HepG2 (cell line): ENCODE results near the gene C21orf58. TPM values are rescaled to one million over a fixed set of nuclear protein-coding genes. Genes with fewer than 3 reads are reported as not detected.

Source experiments
- polyA plus RNA-seq, 8 experiments: library from polyadenylated mRNA; depleted of rRNA in 3 of 8; stranded (reverse) in 7 of 8; unstranded in 1 of 8; fragments of >200 nt; fragmentation: Illumina TruSeq in 4 of 8; extraction: Trizol in 4 of 8; gene quantifications; 2 replicates each; pipeline versions ENCODE4 v1.2.1 to v1.2.3, GENCODE V29; 2011 to 2016; ENCODE audit warnings: low read depth in 4 of 8, missing spikeins in 1 of 8, mixed read lengths in 1 of 8; ENCODE audit not compliant: insufficient read depth in 1 of 8
- total RNA-seq, 5 experiments: library from RNA; depleted of rRNA; stranded (reverse); fragments of >200 nt; fragmentation: Illumina TruSeq; extraction: Trizol; gene quantifications; 2 replicates each; pipeline ENCODE4 v1.2.3, GENCODE V29; 2016; ENCODE audit warnings: low read depth in 1 of 5

Gene C21orf58
- total and polyA plus RNA-seq, 2 of the 13 experiments (the other 11 are each of a cell fraction or from before 2014, with no cell fraction given), result 3.5 to 6.8 TPM

Other genes with a start within 250 kb of the C21orf58 start
- 0.07 and 0.14 TPM in 2 replicates for gene COL6A2, start 225.8 kb downstream of the C21orf58 start, total RNA-seq (2016; rRNA removed; fragmentation: Illumina TruSeq; extraction: Trizol)
- gene COL6A2, start 225.8 kb downstream of the C21orf58 start, polyA plus RNA-seq (2011; rRNA removed), result 0.41 and 1.6 TPM in 2 replicates
- 78.5 and 105 TPM in 2 replicates for gene FTCD, start 168.3 kb downstream of the C21orf58 start, total RNA-seq (2016; rRNA removed; fragmentation: Illumina TruSeq; extraction: Trizol)
- 75.7 and 112 TPM in 2 replicates for gene FTCD, start 168.3 kb downstream of the C21orf58 start, polyA plus RNA-seq (2011; rRNA removed)
- 2.8 and 3.3 TPM in 2 replicates for gene SPATC1L, start 139.4 kb downstream of the C21orf58 start, total RNA-seq (2016; rRNA removed; fragmentation: Illumina TruSeq; extraction: Trizol)
- gene SPATC1L, start 139.4 kb downstream of the C21orf58 start, polyA plus RNA-seq (2011; rRNA removed), result 1.4 and 2.6 TPM in 2 replicates
- gene LSS, start 95.1 kb downstream of the C21orf58 start, total RNA-seq (2016; rRNA removed; fragmentation: Illumina TruSeq; extraction: Trizol), result 73.5 and 113 TPM in 2 replicates
- gene LSS, start 95.1 kb downstream of the C21orf58 start, polyA plus RNA-seq (2011; rRNA removed), result 72.6 and 182 TPM in 2 replicates
- gene MCM3AP, start 38.3 kb downstream of the C21orf58 start, total RNA-seq (2016; rRNA removed; fragmentation: Illumina TruSeq; extraction: Trizol), result 54.7 and 63.5 TPM in 2 replicates
- 27.0 and 31.6 TPM in 2 replicates for gene MCM3AP, start 38.3 kb downstream of the C21orf58 start, polyA plus RNA-seq (2011; rRNA removed)
- gene YBEY, start 37.5 kb downstream of the C21orf58 start, total RNA-seq (2016; rRNA removed; fragmentation: Illumina TruSeq; extraction: Trizol), result 6.5 and 8.9 TPM in 2 replicates
- gene YBEY, start 37.5 kb downstream of the C21orf58 start, polyA plus RNA-seq (2011; rRNA removed), result 8.3 and 8.9 TPM in 2 replicates
- gene PCNT, start 286 bp upstream of the C21orf58 start, total RNA-seq (2016; rRNA removed; fragmentation: Illumina TruSeq; extraction: Trizol), result 12.2 and 12.4 TPM in 2 replicates
- gene PCNT, start 286 bp upstream of the C21orf58 start, polyA plus RNA-seq (2011; rRNA removed), result 5.6 and 7.4 TPM in 2 replicates
- gene DIP2A, start 135.0 kb upstream of the C21orf58 start, total RNA-seq (2016; rRNA removed; fragmentation: Illumina TruSeq; extraction: Trizol), result 14.3 and 18.5 TPM in 2 replicates
- 37.6 and 39.6 TPM in 2 replicates for gene DIP2A, start 135.0 kb upstream of the C21orf58 start, polyA plus RNA-seq (2011; rRNA removed)